Measurements from ENCODE around the gene ADPRH.

The ADPRH gene

GRCh38 chr3:119628816-119629445 lies 49.6 kb downstream of the ADPRH start:
- DNase-seq (ENCODE audit: low read depth in 2 of 3, low spot score in 1 of 3) = no peak

GRCh38 chr3:119630128-119630879 lies 51.0 kb downstream of the ADPRH start:
- DNase-seq (ENCODE audit: low read depth in 2 of 3, low spot score in 1 of 3) = no peak

- no peak for DNase-seq (ENCODE audit: low read depth in 2 of 3, low spot score in 1 of 3)
Measured at GRCh38 chr3:119630880-119631329, 51.6 kb downstream of the ADPRH start.

GRCh38 chr3:119631516-119631915 lies 52.2 kb downstream of the ADPRH start:
- DNase-seq (ENCODE audit: low read depth in 2 of 3, low spot score in 1 of 3) = no peak

GRCh38 chr3:119632216-119632615 lies 52.9 kb downstream of the ADPRH start:
- DNase-seq (ENCODE audit: low read depth in 2 of 3, low spot score in 1 of 3) = no peak

GRCh38 chr3:119632829-119633228 lies 53.5 kb downstream of the ADPRH start:
- no peak for DNase-seq (ENCODE audit: low read depth in 2 of 3, low spot score in 1 of 3)

- no peak for DNase-seq (ENCODE audit: low read depth in 2 of 3, low spot score in 1 of 3)
Measured at GRCh38 chr3:119635719-119636118, 56.4 kb downstream of the ADPRH start.

GRCh38 chr3:119636249-119636648 lies 57.0 kb downstream of the ADPRH start:
- DNase-seq (ENCODE audit: low read depth in 2 of 3, low spot score in 1 of 3) = no peak

- DNase-seq (ENCODE audit: low read depth in 2 of 3, low spot score in 1 of 3) = no peak
Measured at GRCh38 chr3:119636891-119637611, 57.8 kb downstream of the ADPRH start.

GRCh38 chr3:119637679-119638477 lies 58.6 kb downstream of the ADPRH start:
- DNase-seq (ENCODE audit: low read depth in 2 of 3, low spot score in 1 of 3) = no peak

Data from stimulated activated CD4-positive, alpha-beta T cell treated with anti-CD3 and anti-CD28 coated beads, Interleukin-12 subunit alpha, Interleukin-12 subunit beta, amount 100 ng/mL, for 48 hours (primary cell).